Subcutaneous adipose tissue (tissue), 4 donors: ENCODE results near the gene KANTR. TPM values are rescaled to one million over a fixed set of nuclear protein-coding genes. Genes with fewer than 3 reads are reported as not detected.

Experiments
- CTCF ChIP-seq: fragments of 450-650 bp; IDR thresholded peaks from one replicate; pipeline ENCODE4 v1.5.1; 2016; ENCODE audit warnings: low read depth, mild to moderate bottlenecking, control low read depth, antibody characterized with exemption, moderate library complexity
- total RNA-seq, 4 donors: library from RNA; depleted of rRNA; stranded (reverse); fragments of >200 nt; gene quantifications; one replicate each; pipeline ENCODE4 v1.1.0, GENCODE V29; 2016

KANTR gene
- total RNA-seq, 4 donors from 2014 or later = 14.6 to 41.3 (median 19.0) TPM

GRCh38 chrX:53055244-53055849, 38.6 kb upstream of the KANTR start:
- TF ChIP-seq CTCF = no peak

- no peak for TF ChIP-seq CTCF
Observed at GRCh38 chrX:53056292-53056691, 37.6 kb upstream of the KANTR start.

- no peak for TF ChIP-seq CTCF
Observed at GRCh38 chrX:53065104-53065503, 28.8 kb upstream of the KANTR start.

GRCh38 chrX:53071064-53071463, 22.9 kb upstream of the KANTR start:
- TF ChIP-seq CTCF = no peak

- no peak for TF ChIP-seq CTCF
Observed at GRCh38 chrX:53071604-53072417, 22.1 kb upstream of the KANTR start.

GRCh38 chrX:53072418-53073114, 21.4 kb upstream of the KANTR start:
- no peak for TF ChIP-seq CTCF

GRCh38 chrX:53073115-53073586, 20.8 kb upstream of the KANTR start:
- TF ChIP-seq CTCF = no peak
